ENCODE measurements around the gene ATRNL1. TPM values are rescaled to one million over a fixed set of nuclear protein-coding genes. Genes with fewer than 3 reads are reported as not detected.
A peak's percentile ranks its signal among the peaks of the same experiment; 100 is the strongest.

ATRNL1 gene
- total and polyA plus RNA-seq, 10 donors, result 0.29 to 6.3 (median 2.2) TPM

- H3K36me3 ChIP-seq, result no peaks in the 10 kb centered on the region
- no peaks in the 10 kb centered on the region for H3K4me1 ChIP-seq
- TF ChIP-seq POLR2AphosphoS5 (IDR thresholded peaks at IDR 0.05) (no peak), POLR2A (IDR thresholded peaks at IDR 0.05) (no peak), CTCF (IDR thresholded peaks at IDR 0.05 in 8 of 11, conservative IDR thresholded peaks at IDR 0.05 in 3 of 11) (peak in 4 of 11 experiments; percentile 17 to 31 (median 28))
- no peaks in the 10 kb centered on the region for H3K9me3 ChIP-seq
- H3K27ac ChIP-seq, result no peak overlapping the region
- H3K27me3 ChIP-seq (replicated peaks in 1 of 7), result no peaks in the 10 kb centered on the region
- H3K4me3 ChIP-seq, result no peak overlapping the region
- no peak for DNase-seq
- WGBS, 5 donors, result 50 to 58% (median 58%) methylated on average over 2 of the region's 2 CpGs
- intact Hi-C loops (cut with DNase I; ENCODE audit: low total_unique reads), result loop anchor here (10.0 kb wide), 2 partner anchors 578 to 678 kb away; no protein-coding TSS in a partner anchor
Observed at GRCh38 chr10:115706488-115707076, 613.4 kb downstream of the ATRNL1 start.

- TF ChIP-seq POLR2A (IDR thresholded peaks at IDR 0.05) (no peak), CTCF (IDR thresholded peaks at IDR 0.05 in 8 of 11, conservative IDR thresholded peaks at IDR 0.05 in 3 of 11) (no peak), POLR2AphosphoS5 (IDR thresholded peaks at IDR 0.05) (no peak)
- DNase-seq, result no peak
- WGBS, 5 donors, result 83 to 98% (median 91%) methylated on average over 1 of the region's 1 CpG
- Histone ChIP-seq H3K27ac (no peak overlapping the region), H3K9me3 (no peaks in the 10 kb centered on the region), H3K4me3 (no peak overlapping the region), H3K36me3 (no peaks in the 10 kb centered on the region), H3K27me3 (replicated peaks in 1 of 7) (no peaks in the 10 kb centered on the region), H3K4me1 (no peaks in the 10 kb centered on the region)
- intact Hi-C loops (cut with DNase I; ENCODE audit: low total_unique reads), result no loop called here
Observed at GRCh38 chr10:115710136-115710535, 617.0 kb downstream of the ATRNL1 start.

GRCh38 chr10:115711306-115711705 is 618.1 kb downstream of the ATRNL1 start:
- intact Hi-C loops (cut with DNase I; ENCODE audit: low total_unique reads), result no loop called here
- no peaks in the 10 kb centered on the region for H3K4me1 ChIP-seq
- no peak for DNase-seq
- H3K27ac ChIP-seq, result no peak overlapping the region
- WGBS, 5 donors, result 72 to 81% (median 76%) methylated on average over 1 of the region's 1 CpG
- no peak for TF ChIP-seq CTCF (IDR thresholded peaks at IDR 0.05 in 8 of 11, conservative IDR thresholded peaks at IDR 0.05 in 3 of 11)
- TF ChIP-seq POLR2A (IDR thresholded peaks at IDR 0.05), result no peak
- H3K36me3 ChIP-seq, result no peaks in the 10 kb centered on the region
- H3K27me3 ChIP-seq (replicated peaks in 1 of 7), result no peaks in the 10 kb centered on the region
- no peak overlapping the region for H3K4me3 ChIP-seq
- no peaks in the 10 kb centered on the region for H3K9me3 ChIP-seq

- no peak for DNase-seq
Observed at GRCh38 chr10:115720121-115720520, 627.0 kb downstream of the ATRNL1 start.

More at GRCh38 chr10:115720121-115720520, 627.0 kb downstream of the ATRNL1 start:
- Histone ChIP-seq H3K4me1 (no peaks in the 10 kb centered on the region), H3K27me3 (replicated peaks in 1 of 7) (no peaks in the 10 kb centered on the region), H3K36me3 (no peaks in the 10 kb centered on the region), H3K27ac (no peak overlapping the region), H3K4me3 (no peak overlapping the region), H3K9me3 (no peaks in the 10 kb centered on the region)
- WGBS, 5 donors, result 81 to 93% (median 90%) methylated on average over 2 of the region's 2 CpGs
- intact Hi-C loops (cut with DNase I; ENCODE audit: low total_unique reads), result no loop called here
- TF ChIP-seq POLR2AphosphoS5 (IDR thresholded peaks at IDR 0.05), result no peak
- no peak for TF ChIP-seq CTCF (IDR thresholded peaks at IDR 0.05 in 8 of 11, conservative IDR thresholded peaks at IDR 0.05 in 3 of 11)
- TF ChIP-seq POLR2A (IDR thresholded peaks at IDR 0.05), result no peak
